HG02938 (cell line): Measurements from ENCODE around the gene OR1K1.
"Not testable (repeated sequence)": the region's sequence is repeated elsewhere in the genome, so short reads cannot be mapped to it uniquely, and the experiment has no call there.

Experiments
- ATAC-seq: cut with Tn5 transposase; IDR thresholded peaks from one replicate; pipeline ENCODE4 v1.9.1; 2021; ENCODE audit warnings: mild to moderate bottlenecking, moderate library complexity; ENCODE audit not compliant: unreplicated experiment

Gene OR1K1, protein sequence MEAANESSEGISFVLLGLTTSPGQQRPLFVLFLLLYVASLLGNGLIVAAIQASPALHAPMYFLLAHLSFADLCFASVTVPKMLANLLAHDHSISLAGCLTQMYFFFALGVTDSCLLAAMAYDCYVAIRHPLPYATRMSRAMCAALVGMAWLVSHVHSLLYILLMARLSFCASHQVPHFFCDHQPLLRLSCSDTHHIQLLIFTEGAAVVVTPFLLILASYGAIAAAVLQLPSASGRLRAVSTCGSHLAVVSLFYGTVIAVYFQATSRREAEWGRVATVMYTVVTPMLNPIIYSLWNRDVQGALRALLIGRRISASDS

DNA sequence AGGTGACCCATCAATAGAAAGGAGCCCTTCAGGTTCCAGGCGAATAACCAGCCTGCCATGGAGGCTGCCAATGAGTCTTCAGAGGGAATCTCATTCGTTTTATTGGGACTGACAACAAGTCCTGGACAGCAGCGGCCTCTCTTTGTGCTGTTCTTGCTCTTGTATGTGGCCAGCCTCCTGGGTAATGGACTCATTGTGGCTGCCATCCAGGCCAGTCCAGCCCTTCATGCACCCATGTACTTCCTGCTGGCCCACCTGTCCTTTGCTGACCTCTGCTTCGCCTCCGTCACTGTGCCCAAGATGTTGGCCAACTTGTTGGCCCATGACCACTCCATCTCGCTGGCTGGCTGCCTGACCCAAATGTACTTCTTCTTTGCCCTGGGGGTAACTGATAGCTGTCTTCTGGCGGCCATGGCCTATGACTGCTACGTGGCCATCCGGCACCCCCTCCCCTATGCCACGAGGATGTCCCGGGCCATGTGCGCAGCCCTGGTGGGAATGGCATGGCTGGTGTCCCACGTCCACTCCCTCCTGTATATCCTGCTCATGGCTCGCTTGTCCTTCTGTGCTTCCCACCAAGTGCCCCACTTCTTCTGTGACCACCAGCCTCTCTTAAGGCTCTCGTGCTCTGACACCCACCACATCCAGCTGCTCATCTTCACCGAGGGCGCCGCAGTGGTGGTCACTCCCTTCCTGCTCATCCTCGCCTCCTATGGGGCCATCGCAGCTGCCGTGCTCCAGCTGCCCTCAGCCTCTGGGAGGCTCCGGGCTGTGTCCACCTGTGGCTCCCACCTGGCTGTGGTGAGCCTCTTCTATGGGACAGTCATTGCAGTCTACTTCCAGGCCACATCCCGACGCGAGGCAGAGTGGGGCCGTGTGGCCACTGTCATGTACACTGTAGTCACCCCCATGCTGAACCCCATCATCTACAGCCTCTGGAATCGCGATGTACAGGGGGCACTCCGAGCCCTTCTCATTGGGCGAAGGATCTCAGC, at the start of gene OR1K1:
TSS of gene OR1K1 (plus strand) at position 58 of the 995 bp plus-strand sequence. CDS start at position 58, 0 bp downstream.
- ATAC-seq, result no peak

DNA sequence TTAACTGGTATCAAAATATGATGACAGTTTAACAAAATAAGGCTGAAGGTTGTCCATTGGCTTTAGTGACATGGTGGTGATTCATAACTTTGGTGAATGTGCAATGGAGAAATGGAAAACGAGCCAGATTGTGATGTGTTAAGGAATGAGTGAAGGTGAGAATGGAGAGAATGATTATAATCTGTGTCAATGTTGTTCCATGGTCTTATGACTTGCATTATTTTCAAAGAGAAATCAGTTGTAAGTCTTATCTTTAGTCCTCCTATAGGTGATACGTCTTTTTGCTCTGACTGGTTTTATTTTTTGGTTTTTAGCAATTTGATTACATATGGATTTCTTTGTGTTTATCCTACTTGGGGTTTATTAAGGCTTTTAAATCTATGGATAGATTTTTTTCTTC, 45.1 kb upstream of the OR1K1 start:
- ATAC-seq, result no peak

DNA sequence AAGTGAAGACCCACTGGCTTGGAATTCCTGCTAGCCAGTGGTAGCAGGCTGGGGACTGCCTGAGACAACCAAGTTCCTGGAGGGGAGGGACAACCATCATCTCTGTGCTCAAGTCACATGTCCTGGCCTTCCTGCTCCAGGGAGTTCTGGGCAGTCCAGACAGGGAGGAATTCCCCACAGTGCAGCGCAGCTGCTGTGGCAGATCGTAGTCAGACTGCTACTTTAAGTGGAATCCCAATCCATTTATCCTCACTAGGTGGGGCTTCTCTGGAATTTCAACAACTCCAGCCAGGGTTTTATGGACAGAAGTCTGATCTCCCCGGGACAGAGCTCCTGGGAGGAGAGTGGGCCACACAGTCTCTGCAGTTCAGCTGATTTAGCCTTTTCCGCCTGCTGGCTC, 32.1 kb upstream of the OR1K1 start:
- ATAC-seq, result no peak

DNA sequence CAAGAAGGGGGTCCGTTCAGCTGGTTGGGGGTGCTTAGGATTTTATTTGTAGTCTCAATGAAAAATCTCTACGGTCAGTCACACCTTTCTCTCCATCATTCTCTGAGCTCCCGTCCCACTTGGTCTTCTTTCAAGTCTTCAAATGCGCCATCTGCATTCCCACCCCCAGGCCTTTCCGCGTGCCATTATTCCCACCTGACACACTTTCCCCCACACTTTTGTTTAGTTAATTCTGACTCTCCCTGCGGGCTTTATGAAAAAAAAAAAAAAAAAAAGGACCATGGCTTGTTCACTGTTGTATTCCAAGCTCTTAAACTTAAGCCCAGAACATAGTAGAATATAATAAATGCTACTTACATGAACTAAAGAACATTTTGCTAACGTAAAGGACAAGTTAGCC, 22.9 kb upstream of the OR1K1 start:
- no peak for ATAC-seq

DNA sequence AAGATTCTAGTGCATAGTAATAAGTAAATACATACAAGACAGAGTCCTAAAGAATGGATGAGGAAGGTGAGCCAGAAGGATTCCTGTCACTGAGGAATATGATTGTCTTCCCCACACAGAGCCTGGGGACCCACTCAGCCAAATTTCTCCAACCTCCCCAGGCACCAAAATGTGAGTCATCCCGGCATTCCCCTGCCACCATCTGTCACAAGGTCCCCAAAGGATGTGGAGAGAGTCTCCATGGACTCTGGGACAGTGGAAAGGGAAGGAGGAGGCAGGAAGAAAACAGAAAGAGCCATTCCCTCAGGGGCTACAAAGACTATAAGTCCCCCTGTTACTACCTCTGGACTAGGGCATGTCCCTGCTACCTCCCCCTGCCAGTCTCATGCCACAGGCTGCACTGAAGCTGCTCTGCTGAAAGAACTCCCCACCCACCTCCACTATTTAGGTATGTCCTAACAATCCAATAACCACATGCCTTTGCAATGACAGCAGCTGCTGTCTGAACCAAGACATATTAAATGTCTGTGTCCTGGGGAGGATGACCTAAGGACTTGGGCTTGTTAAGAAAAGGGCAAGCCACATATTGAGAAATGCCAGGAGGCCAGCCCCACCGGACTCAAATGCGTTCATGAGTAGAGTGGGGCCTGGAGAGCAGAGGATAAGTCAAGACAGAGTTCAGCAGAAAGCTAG, 21.8 kb upstream of the OR1K1 start:
- no peak for ATAC-seq

DNA sequence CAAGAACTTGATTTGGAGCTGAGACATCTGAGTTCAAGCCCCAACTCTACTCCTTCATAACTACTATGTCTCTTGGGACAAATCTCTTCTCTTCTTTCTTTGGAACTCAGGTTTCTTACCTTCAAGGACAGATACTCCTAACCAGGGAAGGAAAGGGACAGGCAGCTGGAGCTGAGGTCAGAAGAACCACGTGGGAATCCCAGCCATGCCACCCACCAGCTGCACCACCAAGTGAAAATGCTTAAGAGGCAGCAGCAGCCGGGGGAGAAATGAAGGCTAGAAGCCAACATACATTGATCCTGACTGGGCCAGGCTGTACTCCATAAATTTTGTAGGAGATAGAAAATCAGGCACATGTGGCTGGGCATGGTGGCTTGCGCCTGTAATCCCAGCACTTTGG, 20.7 kb upstream of the OR1K1 start:
- no peak for ATAC-seq

DNA sequence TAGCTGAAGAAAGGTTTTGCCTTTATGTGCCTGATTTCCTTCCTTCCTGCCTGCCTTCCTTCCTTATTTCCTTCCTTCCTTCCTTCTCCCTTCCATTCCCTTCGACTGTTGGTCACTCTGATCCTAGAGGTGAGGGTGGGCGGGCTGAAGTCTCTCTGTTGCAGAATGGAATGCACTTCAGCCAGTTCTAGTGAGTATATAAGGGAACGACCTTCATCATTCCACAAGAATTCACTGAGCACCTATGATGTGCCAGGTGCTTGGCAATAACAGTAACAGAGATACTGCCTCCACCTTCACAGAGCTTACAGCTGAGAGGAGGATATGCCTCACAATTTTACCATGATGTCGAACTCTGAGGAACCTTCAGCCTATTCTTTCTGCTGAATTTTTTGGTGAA, 19.9 kb upstream of the OR1K1 start:
- no peak for ATAC-seq

DNA sequence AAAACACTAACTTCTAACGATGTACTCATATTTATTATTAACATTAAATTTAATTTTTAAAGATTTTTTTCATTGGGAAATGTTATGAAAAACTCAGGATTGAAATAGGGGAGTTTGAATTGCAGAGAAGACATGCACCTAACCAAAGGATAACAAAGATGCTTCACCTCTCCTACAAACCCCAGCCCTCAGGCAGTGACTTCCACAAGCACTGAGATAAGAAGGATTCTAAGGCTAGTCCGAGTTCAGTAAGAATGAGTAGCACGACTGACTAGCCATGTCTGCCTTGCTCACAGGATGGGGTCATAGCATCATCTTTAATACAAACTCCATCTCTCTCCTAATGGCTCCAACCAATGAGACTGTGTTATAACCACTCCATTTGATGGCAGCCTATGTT, 18.3 kb upstream of the OR1K1 start:
- no peak for ATAC-seq

DNA sequence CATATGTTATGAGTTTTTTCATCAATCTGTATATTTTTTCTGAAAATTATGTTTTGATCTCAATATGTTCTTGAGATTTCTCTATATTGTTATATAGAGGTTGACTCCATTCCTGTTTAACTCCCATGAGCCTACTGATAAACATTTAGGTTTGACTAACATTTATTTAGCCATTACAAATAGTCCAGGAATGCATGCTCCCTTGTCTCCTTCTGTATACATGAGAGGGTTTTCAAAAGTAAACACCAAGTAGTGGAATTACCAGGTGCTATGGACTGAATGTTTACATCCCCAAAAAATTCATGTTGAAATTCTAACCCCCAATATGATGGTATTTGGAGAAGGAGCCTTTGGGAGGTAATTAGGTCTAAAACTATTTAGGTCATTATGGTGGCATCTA, 14.7 kb upstream of the OR1K1 start:
- ATAC-seq, result no peak

DNA sequence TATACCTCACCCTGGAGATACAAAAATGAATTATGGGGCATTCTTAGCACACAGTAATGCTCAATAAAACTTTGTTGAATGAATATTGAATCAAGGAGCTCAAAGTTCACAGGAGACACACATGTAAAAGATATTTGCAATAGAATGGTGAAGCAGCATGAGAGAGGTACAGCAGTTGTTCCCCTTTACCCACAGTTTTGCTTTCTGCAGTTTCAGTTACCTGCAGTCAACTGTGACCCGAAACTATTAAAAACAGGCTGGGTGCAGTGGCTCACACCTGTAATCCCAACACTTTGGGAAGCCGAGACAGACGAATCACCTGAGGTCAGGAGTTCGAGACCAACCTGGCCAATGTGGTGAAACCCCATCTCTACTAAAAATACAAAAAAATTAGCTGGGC, 13.6 kb upstream of the OR1K1 start:
- ATAC-seq, result no peak

DNA sequence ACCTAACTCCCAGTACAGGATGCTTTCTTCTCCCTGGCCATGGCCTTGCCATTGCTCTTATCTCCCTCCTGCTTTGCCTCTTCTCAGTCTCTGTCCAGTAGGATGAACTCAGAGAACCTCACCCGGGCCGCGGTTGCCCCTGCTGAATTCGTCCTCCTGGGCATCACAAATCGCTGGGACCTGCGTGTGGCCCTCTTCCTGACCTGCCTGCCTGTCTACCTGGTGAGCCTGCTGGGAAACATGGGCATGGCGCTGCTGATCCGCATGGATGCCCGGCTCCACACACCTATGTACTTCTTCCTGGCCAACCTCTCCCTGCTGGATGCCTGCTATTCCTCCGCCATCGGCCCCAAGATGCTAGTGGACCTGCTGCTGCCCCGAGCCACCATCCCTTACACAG, 11.1 kb upstream of the OR1K1 start, which contains the start of gene OR5C1:
TSS of gene OR5C1 (plus strand) at position 103 of the 400 bp plus-strand sequence. CDS start at position 103, 0 bp downstream.
- no peak for ATAC-seq

DNA sequence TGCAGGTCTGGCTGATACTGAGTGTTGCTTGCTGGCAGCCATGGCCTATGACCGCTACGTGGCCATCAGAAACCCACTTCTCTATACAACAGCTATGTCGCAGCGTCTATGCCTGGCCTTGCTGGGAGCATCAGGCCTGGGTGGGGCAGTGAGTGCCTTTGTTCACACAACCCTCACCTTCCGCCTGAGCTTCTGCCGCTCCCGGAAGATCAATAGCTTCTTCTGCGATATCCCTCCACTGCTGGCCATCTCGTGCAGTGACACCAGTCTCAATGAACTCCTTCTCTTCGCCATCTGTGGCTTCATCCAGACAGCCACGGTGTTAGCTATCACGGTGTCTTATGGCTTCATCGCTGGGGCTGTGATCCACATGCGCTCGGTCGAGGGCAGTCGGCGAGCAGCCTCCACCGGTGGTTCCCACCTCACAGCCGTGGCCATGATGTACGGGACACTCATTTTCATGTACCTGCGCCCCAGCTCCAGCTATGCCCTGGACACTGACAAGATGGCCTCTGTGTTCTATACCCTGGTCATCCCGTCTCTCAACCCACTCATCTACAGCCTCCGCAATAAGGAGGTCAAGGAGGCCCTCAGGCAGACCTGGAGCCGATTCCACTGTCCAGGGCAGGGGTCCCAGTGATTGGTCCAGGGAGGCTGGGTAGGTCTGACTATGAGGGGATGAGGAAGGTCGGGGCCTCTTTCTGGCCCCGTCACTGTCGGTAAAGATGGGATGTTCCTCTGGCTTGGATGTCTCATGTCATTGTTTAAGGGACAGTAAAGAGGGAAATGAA, 10.5 kb upstream of the OR1K1 start:
- ATAC-seq, result no peak

DNA sequence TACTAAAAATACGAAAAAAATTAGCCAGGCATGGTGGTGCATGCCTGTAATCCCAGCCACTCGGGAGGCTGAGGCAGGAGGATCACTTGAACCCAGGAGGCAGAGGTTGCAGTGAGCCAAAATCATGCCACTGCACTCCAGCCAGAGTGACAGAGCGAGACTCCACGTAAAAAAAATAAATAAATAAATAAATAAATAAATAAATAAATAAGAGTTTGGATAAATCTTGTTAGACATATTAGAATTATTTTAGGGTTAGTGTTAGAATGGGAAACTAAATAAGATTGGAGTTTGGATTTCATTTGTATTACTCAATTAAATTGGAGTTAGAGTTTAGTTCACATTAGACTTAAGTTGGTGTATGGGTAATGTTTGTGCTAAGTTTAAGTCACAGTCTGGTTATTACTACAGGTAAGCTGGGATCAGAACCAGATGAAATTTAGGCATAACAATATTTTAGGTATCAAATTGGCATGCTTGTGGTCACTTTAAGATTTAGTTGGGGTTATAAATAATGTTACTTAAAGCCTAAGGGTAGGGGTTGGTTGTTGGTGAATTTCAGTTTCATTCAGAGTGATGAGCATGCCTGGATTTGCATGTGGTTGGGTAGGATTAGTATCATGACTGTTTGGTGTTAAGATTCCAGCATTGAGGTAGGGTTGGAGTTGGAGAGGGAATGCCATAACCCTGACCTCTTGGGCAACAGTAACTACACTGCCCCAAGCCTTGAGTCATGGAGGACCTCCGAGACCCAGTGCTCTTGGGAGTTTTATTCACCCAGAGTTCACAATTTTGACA, 7.9 kb upstream of the OR1K1 start:
- no peak for ATAC-seq

DNA sequence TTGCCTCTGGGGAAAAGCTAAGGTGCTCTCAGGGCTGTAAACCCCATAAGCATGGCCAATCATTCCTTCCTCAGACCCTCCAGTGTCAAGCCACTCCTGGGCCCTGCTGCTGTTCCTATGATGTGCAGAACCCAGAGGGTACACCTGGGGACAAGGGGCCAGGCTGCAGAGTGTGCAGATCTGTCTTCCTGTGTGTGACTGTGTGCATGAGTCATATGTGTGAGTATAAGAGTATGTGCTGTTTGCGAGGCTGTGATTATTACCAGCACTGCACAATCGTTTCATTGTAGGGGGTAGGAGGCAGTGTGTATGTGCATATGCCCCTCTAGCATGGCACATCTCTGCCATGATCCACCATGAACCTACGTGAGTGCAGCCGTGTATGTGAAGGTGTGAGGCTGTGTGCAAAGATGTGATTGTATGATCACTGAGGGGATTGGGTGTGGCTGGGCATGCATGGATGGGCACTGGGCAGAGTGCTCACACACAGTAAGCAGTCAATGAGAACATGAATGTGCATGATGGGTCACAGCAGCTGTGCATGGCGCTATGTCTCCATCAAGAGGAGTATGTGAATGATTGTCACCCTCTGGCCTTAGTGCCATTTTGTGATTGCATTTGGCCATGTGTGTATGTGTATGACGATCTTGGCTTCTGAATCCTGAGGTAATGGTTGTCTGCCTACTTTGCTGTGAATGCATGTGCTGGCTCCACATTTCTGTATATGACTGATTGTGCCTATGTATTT, 2.4 kb upstream of the OR1K1 start:
- no peak for ATAC-seq

DNA sequence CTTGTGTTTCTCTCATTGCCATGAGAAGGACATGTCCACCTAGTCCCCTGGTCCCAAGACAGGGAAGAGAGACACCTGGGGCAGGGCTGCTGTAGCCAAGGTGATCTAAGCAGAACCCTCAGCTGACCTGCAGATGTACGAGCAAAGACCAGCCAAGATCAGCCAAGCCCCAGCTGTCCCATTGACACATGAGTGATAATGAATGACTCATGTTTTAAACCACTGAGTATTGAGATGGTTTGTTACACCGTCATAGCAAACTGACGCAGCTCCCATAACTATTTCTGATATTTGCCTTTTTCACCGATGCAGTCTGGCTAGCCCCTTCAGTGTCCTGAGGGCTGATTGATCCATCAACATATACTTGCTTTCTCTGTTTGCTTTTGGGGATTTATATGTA, 6.7 kb downstream of the OR1K1 start:
- ATAC-seq, result no peak

DNA sequence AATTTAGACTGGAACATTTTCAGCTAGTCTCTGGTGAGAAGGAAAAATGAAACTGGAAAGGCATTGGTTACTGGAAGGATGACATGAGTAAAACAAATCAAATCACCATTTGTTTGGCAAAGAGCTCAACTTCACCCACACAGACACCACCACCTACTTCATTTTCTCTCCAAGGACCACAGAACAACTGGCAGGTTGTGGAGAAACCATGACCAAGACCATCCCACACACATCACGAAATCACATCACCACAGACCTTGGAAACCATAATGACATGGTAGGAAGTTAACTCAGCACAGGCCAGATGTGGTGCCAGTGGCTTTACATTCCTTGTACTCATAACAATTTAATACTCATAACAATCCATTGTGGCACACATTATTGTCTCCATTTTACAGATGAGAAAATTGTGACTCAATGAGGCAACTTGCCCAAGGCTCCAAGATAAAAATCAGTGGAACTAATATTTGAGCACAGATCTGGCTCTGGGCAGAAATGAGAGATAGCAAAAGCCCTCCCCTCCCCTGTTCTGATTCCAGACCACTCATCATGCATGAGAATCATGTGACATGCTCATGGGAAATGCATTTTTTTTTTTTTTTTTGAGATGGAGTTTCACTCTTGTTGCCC, 7.5 kb downstream of the OR1K1 start:
- no peak for ATAC-seq

DNA sequence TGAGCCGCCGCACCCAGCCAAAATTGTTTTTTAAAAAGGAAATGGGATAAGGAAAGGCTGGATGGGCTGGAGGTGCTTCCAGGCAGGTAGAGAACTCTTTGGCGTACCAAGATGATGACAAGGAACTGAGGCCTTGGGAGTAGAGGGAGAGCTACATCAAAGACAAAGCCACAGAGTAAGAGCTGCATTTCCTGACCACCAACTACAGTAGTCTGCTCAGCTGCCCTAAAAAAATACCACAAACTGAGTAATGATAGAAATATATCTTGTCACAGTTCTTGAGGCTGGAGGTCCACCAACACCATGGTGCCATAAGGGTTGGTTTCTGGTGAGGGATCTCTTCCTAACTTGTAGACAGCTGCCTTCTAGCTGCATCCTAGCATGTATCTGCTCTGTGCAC, 8.2 kb downstream of the OR1K1 start:
- no peak for ATAC-seq

DNA sequence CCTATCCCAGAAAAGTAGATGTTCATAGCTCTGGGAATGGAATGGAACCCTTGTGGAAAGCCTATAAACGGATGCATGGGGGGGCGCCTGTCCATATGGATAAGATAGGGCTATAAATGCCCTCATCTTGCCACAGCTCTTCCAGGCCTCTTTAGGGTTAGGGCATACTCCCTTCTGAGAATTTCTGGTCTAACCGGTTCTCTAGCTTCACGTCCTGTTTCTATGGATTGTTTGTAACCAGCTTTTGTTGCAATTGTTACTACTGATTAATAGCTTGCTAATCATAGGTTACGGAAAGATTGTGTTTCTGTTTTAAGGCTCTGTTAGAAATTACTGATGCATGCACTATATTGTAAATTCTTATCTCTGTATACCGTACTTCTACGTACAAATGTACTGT, 9.3 kb downstream of the OR1K1 start:
- ATAC-seq, result not testable (repeated sequence)
